Liver (tissue), 9 donors: ENCODE data around the gene HS1BP3. TPM values are rescaled to one million over a fixed set of nuclear protein-coding genes. Genes with fewer than 3 reads are reported as not detected.
A peak's percentile ranks its signal among the peaks of the same experiment; 100 is the strongest.

Experiments used
- DNase-seq: peaks from one replicate; pipeline ENCODE4 v3.0.0-alpha.2; 2017; ENCODE audit warnings: low spot score
- H3K27ac ChIP-seq, 2 donors: one replicate each; pipeline ENCODE4 v1.7.0; 2013; ENCODE audit warnings: inconsistent platforms in 2 of 2, low read length in 2 of 2, control low read depth in 1 of 2, low read depth in 1 of 2, mild to moderate bottlenecking in 1 of 2
- H3K27me3 ChIP-seq, 4 donors: one replicate each; pipeline versions ENCODE4 v1.6.1 to v1.7.0; 2013; ENCODE audit warnings: low read length in 3 of 4, inconsistent platforms in 1 of 4, mild to moderate bottlenecking in 1 of 4, moderate library complexity in 1 of 4; ENCODE audit not compliant: control insufficient read depth in 4 of 4, insufficient read depth in 4 of 4
- H3K36me3 ChIP-seq, 4 donors: one replicate each; pipeline versions ENCODE4 v1.6.1 to v1.7.0; 2013; ENCODE audit warnings: low read length in 3 of 4, mild to moderate bottlenecking in 3 of 4, low read depth in 1 of 4, moderate library complexity in 1 of 4; ENCODE audit not compliant: control insufficient read depth in 4 of 4, insufficient read depth in 3 of 4
- H3K4me1 ChIP-seq, 4 donors: one replicate each; pipeline versions ENCODE4 v1.6.1 to v1.7.0; 2013; ENCODE audit warnings: low read length in 3 of 4, mild to moderate bottlenecking in 3 of 4, moderate library complexity in 1 of 4; ENCODE audit not compliant: control insufficient read depth in 4 of 4, insufficient read depth in 4 of 4
- H3K4me3 ChIP-seq, 3 donors: one replicate each; pipeline versions ENCODE4 v1.6.1 to v1.7.0; 2013; ENCODE audit warnings: low read length in 3 of 3, control low read depth in 1 of 3, low read depth in 1 of 3, mild to moderate bottlenecking in 1 of 3
- H3K9ac ChIP-seq, 2 donors: one replicate each; pipeline ENCODE4 v1.7.0; 2013; ENCODE audit warnings: low read length in 2 of 2, mild to moderate bottlenecking in 2 of 2, moderate library complexity in 2 of 2, control low read depth in 1 of 2, low read depth in 1 of 2
- H3K9me3 ChIP-seq, 4 donors: one replicate each; pipeline versions ENCODE4 v1.6.1 to v1.7.0; 2013; ENCODE audit warnings: low read length in 3 of 4; ENCODE audit not compliant: control insufficient read depth in 4 of 4
- EGR1 ChIP-seq, 2 donors: IDR thresholded peaks; 2 replicates each; pipeline ENCODE4 v1.6.1; 2016 to 2018; ENCODE audit warnings: antibody characterized with exemption in 2 of 2, low read depth in 2 of 2
- FOXA1 ChIP-seq: IDR thresholded peaks from 2 replicates; pipeline ENCODE4 v1.6.1; 2016; ENCODE audit warnings: antibody characterized with exemption
- FOXA2 ChIP-seq: IDR thresholded peaks from 2 replicates; pipeline ENCODE4 v1.6.1; 2016; ENCODE audit warnings: antibody characterized with exemption
- GABPA ChIP-seq, 2 donors: IDR thresholded peaks in 1 of 2; conservative IDR thresholded peaks in 1 of 2; 2 replicates each; pipeline ENCODE4 v1.6.1; 2016; ENCODE audit warnings: antibody characterized with exemption in 2 of 2, mild to moderate bottlenecking in 1 of 2, moderate library complexity in 1 of 2
- HNF4A ChIP-seq, 2 donors: conservative IDR thresholded peaks; 2 replicates each; pipeline ENCODE4 v1.6.1; 2016; ENCODE audit warnings: antibody characterized with exemption in 2 of 2, mild to moderate bottlenecking in 2 of 2
- HNF4G ChIP-seq: IDR thresholded peaks from 2 replicates; pipeline ENCODE4 v1.6.1; 2016; ENCODE audit warnings: antibody characterized with exemption
- JUND ChIP-seq, 2 donors: IDR thresholded peaks; 2 replicates each; pipeline ENCODE4 v1.6.1; 2016; ENCODE audit warnings: antibody characterized with exemption in 2 of 2
- NR2F2 ChIP-seq: IDR thresholded peaks from 2 replicates; pipeline ENCODE4 v1.6.1; 2016; ENCODE audit warnings: antibody characterized with exemption
- RAD21 ChIP-seq, 2 donors: IDR thresholded peaks; 2 replicates each; pipeline ENCODE4 v1.6.1; 2016; ENCODE audit warnings: antibody characterized with exemption in 2 of 2, mild to moderate bottlenecking in 2 of 2
- SP1 ChIP-seq: IDR thresholded peaks from 2 replicates; pipeline ENCODE4 v1.6.1; 2018; ENCODE audit warnings: antibody characterized with exemption, mild to moderate bottlenecking
- TAF1 ChIP-seq: conservative IDR thresholded peaks from 2 replicates; pipeline ENCODE4 v1.6.1; 2016; ENCODE audit warnings: antibody characterized with exemption, mild to moderate bottlenecking
- YY1 ChIP-seq: IDR thresholded peaks from 2 replicates; pipeline ENCODE4 v1.6.1; 2016; ENCODE audit warnings: antibody characterized with exemption, mild to moderate bottlenecking
- WGBS: extraction: QIAGEN DNeasy Blood & Tissue Kit; methylation state at CpG from one replicate; pipeline ENCODE4 v1.1.7; 2013; 5-methylcytosine and 5-hydroxymethylcytosine counted together
- polyA plus RNA-seq, 2 donors: library from polyadenylated mRNA; stranded (reverse) in 1 of 2; unstranded in 1 of 2; fragments of 200-250 nt in 1 of 2; fragments of >200 nt in 1 of 2; fragmentation: Nextera tagmentation in 1 of 2; extraction: Ambion mirVana in 1 of 2; gene quantifications; one replicate each; pipeline versions ENCODE4 v1.2.1 to v1.2.3, GENCODE V29; 2013 to 2015
- total RNA-seq, 2 donors: library from RNA; depleted of rRNA; stranded (reverse); fragments of >200 nt; gene quantifications; one replicate each; pipeline ENCODE4 v1.2.3, GENCODE V29; 2014
- TF ChIP-seq, protein P1 (sequence below): IDR thresholded peaks from 2 replicates; pipeline ENCODE4 v1.6.1; 2016; ENCODE audit warnings: antibody characterized with exemption, mild to moderate bottlenecking
- TF ChIP-seq, protein P2 (sequence below): IDR thresholded peaks from 2 replicates; pipeline ENCODE4 v1.6.1; 2016; ENCODE audit warnings: antibody characterized with exemption
- TF ChIP-seq, protein P3 (sequence below): fragments of 150-350 bp; IDR thresholded peaks from 2 replicates; pipeline ENCODE4 v1.5.1; 2017; ENCODE audit warnings: improper control_type of control experiment, low read depth, low read length; ENCODE audit not compliant: missing input control
- TF ChIP-seq, protein P4 (sequence below): IDR thresholded peaks from 2 replicates; pipeline ENCODE4 v1.6.1; 2016; ENCODE audit warnings: antibody characterized with exemption
- TF ChIP-seq, protein P5 (sequence below): IDR thresholded peaks from 2 replicates; pipeline ENCODE4 v1.6.1; 2016; ENCODE audit warnings: antibody characterized with exemption
- donor health status: healthy.
- donor health status: healthy.
- donor health status: healthy.
- donor health status: healthy.
- donor health status: healthy.

Gene HS1BP3
- total and polyA plus RNA-seq, 4 donors = 7.7 to 15.4 (median 10.9) TPM

DNA sequence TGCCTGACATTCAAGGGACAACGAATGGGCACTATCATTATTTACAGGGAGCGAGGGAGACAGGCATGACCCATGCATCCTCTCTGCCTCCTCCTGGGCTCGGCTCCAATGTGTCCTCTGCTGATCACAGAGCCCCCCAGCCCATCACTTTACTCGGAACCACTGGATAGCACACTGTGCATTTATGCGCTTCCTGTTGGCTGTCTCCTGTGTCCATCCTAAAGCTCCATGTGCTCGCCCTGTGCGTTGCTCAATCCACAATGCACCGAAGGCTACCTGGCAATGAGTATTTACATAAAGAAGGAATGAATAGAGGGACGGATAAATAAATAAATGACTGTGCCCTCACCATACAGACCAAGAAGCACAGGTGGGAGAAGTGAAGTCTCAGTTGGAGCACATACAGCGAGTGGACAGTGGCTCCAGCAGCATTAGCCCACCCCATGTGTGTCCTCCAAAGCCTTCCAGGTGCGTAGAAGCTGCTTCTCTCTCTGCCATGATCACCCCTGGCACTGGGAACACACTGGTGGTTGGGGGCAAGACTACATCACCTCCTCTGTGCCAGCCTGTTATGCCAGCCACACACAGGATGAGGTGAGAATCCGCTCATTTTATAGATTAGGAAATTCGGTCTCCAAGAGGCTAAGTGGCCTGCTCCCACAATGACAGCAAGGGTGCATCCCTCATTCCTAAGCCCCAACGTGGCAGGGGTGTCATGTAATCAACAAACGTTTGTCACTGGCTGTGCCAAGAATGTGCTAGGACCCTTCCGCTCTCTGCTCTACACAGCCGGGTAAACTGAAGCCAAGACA is 13.7 kb upstream of the HS1BP3 start:
- Histone ChIP-seq H3K36me3 (no peaks in the 10 kb centered on the region), H3K27me3 (no peaks in the 10 kb centered on the region), H3K4me1 (peaks cover 4 to 31% (median 20%) of the 10 kb centered on the region in 4 donors), H3K9me3 (no peaks in the 10 kb centered on the region), H3K4me3 (peak overlapping the region in 2 of 3 donors; percentile 42 to 67), H3K9ac (no peak overlapping the region), H3K27ac (no peak overlapping the region)
- WGBS = 51% methylated on average over 17 of the region's 17 CpGs
- no peak for TF ChIP-seq FOXA1
- no peak for TF ChIP-seq FOXA2
- no peak for TF ChIP-seq TAF1
- no peak for TF ChIP-seq HNF4G
- TF ChIP-seq JUND (IDR thresholded peaks at IDR 0.05) = no peak
- TF ChIP-seq GABPA (IDR thresholded peaks at IDR 0.05 in 1 of 2, conservative IDR thresholded peaks at IDR 0.05 in 1 of 2) = no peak
- TF ChIP-seq EGR1 (IDR thresholded peaks at IDR 0.05; ENCODE audit: low read depth in 2 of 2) = no peak
- TF ChIP-seq SP1 = no peak
- TF ChIP-seq, protein P1, sequence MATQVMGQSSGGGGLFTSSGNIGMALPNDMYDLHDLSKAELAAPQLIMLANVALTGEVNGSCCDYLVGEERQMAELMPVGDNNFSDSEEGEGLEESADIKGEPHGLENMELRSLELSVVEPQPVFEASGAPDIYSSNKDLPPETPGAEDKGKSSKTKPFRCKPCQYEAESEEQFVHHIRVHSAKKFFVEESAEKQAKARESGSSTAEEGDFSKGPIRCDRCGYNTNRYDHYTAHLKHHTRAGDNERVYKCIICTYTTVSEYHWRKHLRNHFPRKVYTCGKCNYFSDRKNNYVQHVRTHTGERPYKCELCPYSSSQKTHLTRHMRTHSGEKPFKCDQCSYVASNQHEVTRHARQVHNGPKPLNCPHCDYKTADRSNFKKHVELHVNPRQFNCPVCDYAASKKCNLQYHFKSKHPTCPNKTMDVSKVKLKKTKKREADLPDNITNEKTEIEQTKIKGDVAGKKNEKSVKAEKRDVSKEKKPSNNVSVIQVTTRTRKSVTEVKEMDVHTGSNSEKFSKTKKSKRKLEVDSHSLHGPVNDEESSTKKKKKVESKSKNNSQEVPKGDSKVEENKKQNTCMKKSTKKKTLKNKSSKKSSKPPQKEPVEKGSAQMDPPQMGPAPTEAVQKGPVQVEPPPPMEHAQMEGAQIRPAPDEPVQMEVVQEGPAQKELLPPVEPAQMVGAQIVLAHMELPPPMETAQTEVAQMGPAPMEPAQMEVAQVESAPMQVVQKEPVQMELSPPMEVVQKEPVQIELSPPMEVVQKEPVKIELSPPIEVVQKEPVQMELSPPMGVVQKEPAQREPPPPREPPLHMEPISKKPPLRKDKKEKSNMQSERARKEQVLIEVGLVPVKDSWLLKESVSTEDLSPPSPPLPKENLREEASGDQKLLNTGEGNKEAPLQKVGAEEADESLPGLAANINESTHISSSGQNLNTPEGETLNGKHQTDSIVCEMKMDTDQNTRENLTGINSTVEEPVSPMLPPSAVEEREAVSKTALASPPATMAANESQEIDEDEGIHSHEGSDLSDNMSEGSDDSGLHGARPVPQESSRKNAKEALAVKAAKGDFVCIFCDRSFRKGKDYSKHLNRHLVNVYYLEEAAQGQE = no peak
- no peak for TF ChIP-seq HNF4A (conservative IDR thresholded peaks at IDR 0.05)
- no peak for TF ChIP-seq NR2F2
- TF ChIP-seq, protein P2, sequence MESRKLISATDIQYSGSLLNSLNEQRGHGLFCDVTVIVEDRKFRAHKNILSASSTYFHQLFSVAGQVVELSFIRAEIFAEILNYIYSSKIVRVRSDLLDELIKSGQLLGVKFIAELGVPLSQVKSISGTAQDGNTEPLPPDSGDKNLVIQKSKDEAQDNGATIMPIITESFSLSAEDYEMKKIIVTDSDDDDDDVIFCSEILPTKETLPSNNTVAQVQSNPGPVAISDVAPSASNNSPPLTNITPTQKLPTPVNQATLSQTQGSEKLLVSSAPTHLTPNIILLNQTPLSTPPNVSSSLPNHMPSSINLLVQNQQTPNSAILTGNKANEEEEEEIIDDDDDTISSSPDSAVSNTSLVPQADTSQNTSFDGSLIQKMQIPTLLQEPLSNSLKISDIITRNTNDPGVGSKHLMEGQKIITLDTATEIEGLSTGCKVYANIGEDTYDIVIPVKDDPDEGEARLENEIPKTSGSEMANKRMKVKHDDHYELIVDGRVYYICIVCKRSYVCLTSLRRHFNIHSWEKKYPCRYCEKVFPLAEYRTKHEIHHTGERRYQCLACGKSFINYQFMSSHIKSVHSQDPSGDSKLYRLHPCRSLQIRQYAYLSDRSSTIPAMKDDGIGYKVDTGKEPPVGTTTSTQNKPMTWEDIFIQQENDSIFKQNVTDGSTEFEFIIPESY = no peak
- no peak for TF ChIP-seq YY1
- TF ChIP-seq, protein P3, sequence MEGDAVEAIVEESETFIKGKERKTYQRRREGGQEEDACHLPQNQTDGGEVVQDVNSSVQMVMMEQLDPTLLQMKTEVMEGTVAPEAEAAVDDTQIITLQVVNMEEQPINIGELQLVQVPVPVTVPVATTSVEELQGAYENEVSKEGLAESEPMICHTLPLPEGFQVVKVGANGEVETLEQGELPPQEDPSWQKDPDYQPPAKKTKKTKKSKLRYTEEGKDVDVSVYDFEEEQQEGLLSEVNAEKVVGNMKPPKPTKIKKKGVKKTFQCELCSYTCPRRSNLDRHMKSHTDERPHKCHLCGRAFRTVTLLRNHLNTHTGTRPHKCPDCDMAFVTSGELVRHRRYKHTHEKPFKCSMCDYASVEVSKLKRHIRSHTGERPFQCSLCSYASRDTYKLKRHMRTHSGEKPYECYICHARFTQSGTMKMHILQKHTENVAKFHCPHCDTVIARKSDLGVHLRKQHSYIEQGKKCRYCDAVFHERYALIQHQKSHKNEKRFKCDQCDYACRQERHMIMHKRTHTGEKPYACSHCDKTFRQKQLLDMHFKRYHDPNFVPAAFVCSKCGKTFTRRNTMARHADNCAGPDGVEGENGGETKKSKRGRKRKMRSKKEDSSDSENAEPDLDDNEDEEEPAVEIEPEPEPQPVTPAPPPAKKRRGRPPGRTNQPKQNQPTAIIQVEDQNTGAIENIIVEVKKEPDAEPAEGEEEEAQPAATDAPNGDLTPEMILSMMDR = no peak
- TF ChIP-seq, protein P4, sequence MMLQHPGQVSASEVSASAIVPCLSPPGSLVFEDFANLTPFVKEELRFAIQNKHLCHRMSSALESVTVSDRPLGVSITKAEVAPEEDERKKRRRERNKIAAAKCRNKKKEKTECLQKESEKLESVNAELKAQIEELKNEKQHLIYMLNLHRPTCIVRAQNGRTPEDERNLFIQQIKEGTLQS = no peak
- no peak for DNase-seq

DNA sequence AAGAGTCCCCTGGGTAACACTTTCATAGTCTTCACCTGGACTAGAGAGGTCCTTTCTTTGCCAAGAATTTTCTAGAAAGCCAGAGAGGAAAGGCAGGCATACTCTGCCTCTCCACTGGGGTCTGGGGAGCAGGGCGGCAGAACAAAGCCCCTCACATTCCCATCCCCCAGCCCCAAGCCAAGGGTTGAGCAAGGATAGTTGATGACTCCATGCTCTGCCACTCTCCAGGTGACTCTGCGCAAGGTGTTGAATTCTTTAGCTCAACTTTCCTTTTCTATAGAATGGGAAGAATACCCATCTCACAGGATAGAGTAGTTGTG is 13.1 kb upstream of the HS1BP3 start:
- Histone ChIP-seq H3K27me3 (no peaks in the 10 kb centered on the region), H3K27ac (no peak overlapping the region)

More for the DNA sequence above, 13.1 kb upstream of the HS1BP3 start:
- Histone ChIP-seq H3K36me3 (no peaks in the 10 kb centered on the region), H3K9me3 (no peaks in the 10 kb centered on the region), H3K4me3 (no peak overlapping the region), H3K9ac (no peak overlapping the region), H3K4me1 (peaks cover 4 to 30% (median 20%) of the 10 kb centered on the region in 4 donors)
- no peak for DNase-seq
- 90% methylated on average over 2 of the region's 2 CpGs for WGBS
- TF ChIP-seq, protein P5, sequence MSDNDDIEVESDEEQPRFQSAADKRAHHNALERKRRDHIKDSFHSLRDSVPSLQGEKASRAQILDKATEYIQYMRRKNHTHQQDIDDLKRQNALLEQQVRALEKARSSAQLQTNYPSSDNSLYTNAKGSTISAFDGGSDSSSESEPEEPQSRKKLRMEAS = no peak
- no peak for TF ChIP-seq HNF4A (conservative IDR thresholded peaks at IDR 0.05)
- no peak for TF ChIP-seq RAD21 (IDR thresholded peaks at IDR 0.05)
